Stimulated activated naive CD8-positive, alpha-beta T cell treated with anti-CD3 and anti-CD28 coated beads, Interleukin-15, Interleukin-2, amounts not matched to agents 100 ng/mL and 50 ng/mL, for 24 hours (primary cell): ENCODE data around the gene COLEC11.

Experiments used
- H3K27ac Mint-ChIP-seq: one replicate; pipeline ENCODE4 v1.8.0; 2021; ENCODE audit warnings: mild to moderate bottlenecking, mixed read lengths
- H3K27me3 Mint-ChIP-seq: one replicate; pipeline ENCODE4 v1.8.0; 2021; ENCODE audit warnings: mixed read lengths
- H3K36me3 Mint-ChIP-seq: one replicate; pipeline ENCODE4 v1.8.0; 2021; ENCODE audit warnings: low read depth, mixed read lengths
- H3K4me1 Mint-ChIP-seq: one replicate; pipeline ENCODE4 v1.8.0; 2021; ENCODE audit warnings: low read depth, mixed read lengths
- H3K4me3 Mint-ChIP-seq: one replicate; pipeline ENCODE4 v1.8.0; 2021; ENCODE audit warnings: mild to moderate bottlenecking, mixed read lengths
- H3K9me3 Mint-ChIP-seq: one replicate; pipeline ENCODE4 v1.8.0; 2021; ENCODE audit warnings: mixed read lengths

COLEC11 gene

GRCh38 chr2:3642521-3643215 is 47.8 kb downstream of the COLEC11 start:
- Mint-ChIP-seq H3K4me3 (no peak overlapping the region), H3K9me3 (no peaks in the 10 kb centered on the region), H3K27ac (no peak overlapping the region), H3K27me3 (no peaks in the 10 kb centered on the region), H3K36me3 (no peaks in the 10 kb centered on the region), H3K4me1 (no peaks in the 10 kb centered on the region)

GRCh38 chr2:3643371-3644245 is 48.7 kb downstream of the COLEC11 start:
- H3K9me3 Mint-ChIP-seq, result no peaks in the 10 kb centered on the region
- H3K4me1 Mint-ChIP-seq, result no peaks in the 10 kb centered on the region
- H3K27me3 Mint-ChIP-seq, result no peaks in the 10 kb centered on the region
- no peak overlapping the region for H3K4me3 Mint-ChIP-seq
- no peak overlapping the region for H3K27ac Mint-ChIP-seq
- no peaks in the 10 kb centered on the region for H3K36me3 Mint-ChIP-seq

DNA sequence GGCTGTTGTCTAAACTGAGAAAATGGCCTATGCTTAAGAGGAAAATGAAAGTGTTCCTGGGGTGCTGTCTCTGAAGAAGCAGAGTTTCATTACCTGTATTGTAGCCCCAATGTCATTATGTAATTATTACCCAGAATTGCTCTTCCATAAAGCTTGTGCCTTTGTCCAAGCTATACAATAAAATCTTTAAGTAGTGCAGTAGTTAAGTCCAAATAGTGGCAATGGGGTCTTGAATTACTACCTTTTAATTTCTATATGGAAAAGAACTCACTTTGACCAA is 49.3 kb downstream of the COLEC11 start:
- H3K27ac Mint-ChIP-seq, result no peak overlapping the region
- H3K9me3 Mint-ChIP-seq, result no peaks in the 10 kb centered on the region
- H3K36me3 Mint-ChIP-seq, result no peaks in the 10 kb centered on the region
- H3K4me3 Mint-ChIP-seq, result no peak overlapping the region
- H3K4me1 Mint-ChIP-seq, result no peaks in the 10 kb centered on the region
- no peaks in the 10 kb centered on the region for H3K27me3 Mint-ChIP-seq

GRCh38 chr2:3644891-3645605 is 50.1 kb downstream of the COLEC11 start:
- Mint-ChIP-seq H3K27ac (no peak overlapping the region), H3K27me3 (no peaks in the 10 kb centered on the region), H3K4me3 (no peak overlapping the region), H3K9me3 (no peaks in the 10 kb centered on the region), H3K4me1 (no peaks in the 10 kb centered on the region), H3K36me3 (no peaks in the 10 kb centered on the region)

DNA sequence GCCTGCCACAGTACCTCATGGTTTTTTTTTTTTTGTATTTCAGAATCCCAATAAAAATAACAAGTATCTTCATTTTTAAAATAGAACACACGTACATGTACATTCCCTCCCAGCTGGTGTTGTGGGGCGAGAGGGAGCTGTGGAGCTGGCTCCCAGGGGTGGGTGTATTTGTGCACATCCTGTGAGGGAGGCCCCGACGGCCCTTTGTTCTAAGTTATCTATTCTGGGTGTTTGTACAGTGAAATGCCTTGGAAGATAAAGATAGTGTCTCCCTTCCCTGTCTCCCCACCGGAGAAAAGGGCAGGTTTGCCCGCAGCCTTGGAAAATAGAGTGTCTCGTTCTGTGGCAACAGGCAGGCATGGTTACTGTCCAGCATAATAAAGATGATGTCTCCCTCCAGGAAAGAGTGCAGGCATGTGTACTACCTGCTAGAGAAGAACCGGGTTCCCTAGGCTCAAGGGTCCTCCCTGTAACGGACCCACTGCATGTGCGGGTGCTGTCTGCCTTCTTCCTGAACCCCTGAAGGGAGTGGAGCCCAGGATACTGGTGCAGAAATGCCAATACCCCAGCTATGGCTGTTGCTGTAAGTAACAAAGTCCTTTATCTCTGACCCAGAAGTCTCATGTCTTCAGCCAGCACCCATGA is 51.0 kb downstream of the COLEC11 start:
- H3K36me3 Mint-ChIP-seq, result no peaks in the 10 kb centered on the region
- H3K27me3 Mint-ChIP-seq, result no peaks in the 10 kb centered on the region
- no peak overlapping the region for H3K27ac Mint-ChIP-seq
- no peaks in the 10 kb centered on the region for H3K9me3 Mint-ChIP-seq
- peaks cover 3% of the 10 kb centered on the region for H3K4me1 Mint-ChIP-seq
- no peak overlapping the region for H3K4me3 Mint-ChIP-seq

GRCh38 chr2:3646446-3646845 is 51.5 kb downstream of the COLEC11 start:
- Mint-ChIP-seq H3K36me3 (no peaks in the 10 kb centered on the region), H3K27ac (no peak overlapping the region), H3K4me3 (no peak overlapping the region), H3K27me3 (no peaks in the 10 kb centered on the region), H3K9me3 (no peaks in the 10 kb centered on the region), H3K4me1 (peaks cover 8% of the 10 kb centered on the region)

DNA sequence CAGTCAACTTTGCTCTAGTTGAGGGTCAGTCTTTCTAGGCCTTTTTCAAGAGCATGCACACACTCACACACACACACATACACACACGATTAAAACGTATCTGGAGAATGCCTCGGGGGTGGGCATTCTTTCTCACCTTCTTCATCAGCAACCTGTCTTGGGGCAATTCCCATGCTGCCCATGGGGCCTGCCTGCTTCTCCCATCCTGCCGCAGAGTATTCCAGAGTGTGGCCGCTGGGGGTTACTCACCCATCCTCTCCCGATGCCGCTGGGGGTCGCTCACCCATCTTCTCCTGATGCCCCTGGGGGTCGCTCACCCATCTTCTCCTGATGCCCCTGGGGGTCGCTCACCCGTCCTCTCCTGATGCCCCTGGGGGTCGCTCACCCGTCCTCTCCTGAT is 52.3 kb downstream of the COLEC11 start:
- H3K27ac Mint-ChIP-seq, result no peak overlapping the region
- H3K4me1 Mint-ChIP-seq, result peaks cover 16% of the 10 kb centered on the region
- no peaks in the 10 kb centered on the region for H3K27me3 Mint-ChIP-seq
- H3K4me3 Mint-ChIP-seq, result no peak overlapping the region
- no peaks in the 10 kb centered on the region for H3K36me3 Mint-ChIP-seq
- no peaks in the 10 kb centered on the region for H3K9me3 Mint-ChIP-seq

- no peak overlapping the region for H3K4me3 Mint-ChIP-seq
- peaks cover 17% of the 10 kb centered on the region for H3K4me1 Mint-ChIP-seq
- no peak overlapping the region for H3K27ac Mint-ChIP-seq
- no peaks in the 10 kb centered on the region for H3K9me3 Mint-ChIP-seq
- no peaks in the 10 kb centered on the region for H3K27me3 Mint-ChIP-seq
- H3K36me3 Mint-ChIP-seq, result no peaks in the 10 kb centered on the region
Observed at GRCh38 chr2:3647831-3648651, 53.1 kb downstream of the COLEC11 start.

GRCh38 chr2:3648652-3649177 is 53.8 kb downstream of the COLEC11 start:
- Mint-ChIP-seq H3K4me1 (peaks cover 17% of the 10 kb centered on the region), H3K4me3 (no peak overlapping the region), H3K9me3 (no peaks in the 10 kb centered on the region), H3K36me3 (no peaks in the 10 kb centered on the region), H3K27ac (peak overlapping the region; percentile 49), H3K27me3 (no peaks in the 10 kb centered on the region)

- H3K4me3 Mint-ChIP-seq, result no peak overlapping the region
- H3K27me3 Mint-ChIP-seq, result no peaks in the 10 kb centered on the region
- H3K9me3 Mint-ChIP-seq, result no peaks in the 10 kb centered on the region
- H3K4me1 Mint-ChIP-seq, result peaks cover 17% of the 10 kb centered on the region
- H3K27ac Mint-ChIP-seq, result no peak overlapping the region
- no peaks in the 10 kb centered on the region for H3K36me3 Mint-ChIP-seq
Observed at GRCh38 chr2:3649581-3649980, 54.7 kb downstream of the COLEC11 start.

DNA sequence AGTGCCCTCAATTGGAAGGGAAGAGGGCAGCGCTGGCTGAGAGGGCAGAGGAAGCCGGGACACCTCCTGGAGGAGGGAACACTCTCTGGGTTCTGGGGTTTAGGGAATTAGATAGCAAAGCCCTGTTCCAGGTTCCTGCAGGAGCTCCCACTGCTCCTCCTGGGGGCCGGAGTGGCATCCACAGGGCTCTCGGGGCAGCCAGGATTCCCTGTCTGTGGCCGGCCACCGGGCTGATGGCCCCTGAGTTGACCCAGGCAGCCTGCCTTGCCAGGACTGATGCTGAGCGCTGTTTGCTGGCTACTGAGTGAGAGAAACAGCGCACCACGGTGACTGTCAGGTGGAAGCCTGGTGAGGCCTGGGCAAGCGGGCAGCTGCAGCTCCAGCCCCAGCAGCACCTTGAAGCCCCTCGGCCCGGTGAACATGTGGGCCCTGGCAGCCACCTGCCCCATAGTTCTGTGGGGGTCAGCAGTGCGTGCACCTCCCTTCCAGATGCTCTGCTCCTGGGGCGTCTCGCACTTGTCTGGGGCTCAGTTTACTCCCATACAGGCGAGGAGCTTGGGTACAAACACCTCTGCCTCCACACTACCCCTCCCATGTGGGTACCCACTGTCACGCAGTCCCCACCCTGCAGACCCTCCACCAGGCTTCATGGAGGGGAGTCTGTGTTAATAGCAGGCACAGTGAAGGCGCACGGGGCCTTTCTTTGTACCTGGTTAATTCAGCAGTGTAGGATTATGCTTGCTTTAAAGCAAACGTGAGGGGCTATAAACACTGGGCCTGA is 55.4 kb downstream of the COLEC11 start:
- Mint-ChIP-seq H3K9me3 (no peaks in the 10 kb centered on the region), H3K27me3 (no peaks in the 10 kb centered on the region), H3K4me3 (peak overlapping the region; percentile 63), H3K36me3 (no peaks in the 10 kb centered on the region), H3K27ac (no peak overlapping the region), H3K4me1 (peaks cover 17% of the 10 kb centered on the region)

- H3K36me3 Mint-ChIP-seq, result no peaks in the 10 kb centered on the region
- H3K9me3 Mint-ChIP-seq, result no peaks in the 10 kb centered on the region
- H3K27ac Mint-ChIP-seq, result peak overlapping the region; percentile 96
- no peaks in the 10 kb centered on the region for H3K27me3 Mint-ChIP-seq
- peak overlapping the region; percentile 73 for H3K4me3 Mint-ChIP-seq
- peaks cover 17% of the 10 kb centered on the region for H3K4me1 Mint-ChIP-seq
Observed at GRCh38 chr2:3651691-3652648, 57.1 kb downstream of the COLEC11 start.
